Measurements from ENCODE around the gene CDH12.
"Not testable (repeated sequence)": the region's sequence is repeated elsewhere in the genome, so short reads cannot be mapped to it uniquely, and the experiment has no call there.

CDH12 gene

DNA sequence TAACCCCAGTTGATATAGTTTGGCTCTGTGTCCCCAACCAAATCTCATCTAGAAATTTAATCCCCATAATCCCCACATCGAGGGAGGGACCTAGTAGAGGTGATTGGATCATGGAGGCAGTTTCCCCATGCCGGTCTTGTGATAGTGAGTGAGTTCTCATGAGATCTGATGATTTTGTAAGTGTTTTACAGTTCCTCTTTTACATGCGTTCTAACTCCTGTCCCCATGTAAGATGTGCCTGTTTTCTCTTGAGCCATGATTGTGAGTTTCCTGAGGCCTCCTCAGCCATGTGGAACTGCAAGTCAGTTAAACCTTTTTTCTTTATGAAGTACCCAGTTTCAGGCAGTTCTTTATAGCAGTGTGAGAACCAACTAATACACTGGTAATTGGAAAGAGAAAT, 73.6 kb downstream of the CDH12 start:
- H3K9me3 ChIP-seq (ENCODE audit: control insufficient read depth, low read length) = no peaks in the 10 kb centered on the region
- no peaks in the 10 kb centered on the region for H3K27me3 ChIP-seq (ENCODE audit: control insufficient read depth, insufficient read depth, low read length, poor library complexity, severe bottlenecking)
- 89 to 93% methylated on average over 3 of the region's 3 CpGs for WGBS, 2 experiments
- H3K36me3 ChIP-seq (ENCODE audit: control insufficient read depth, insufficient read depth, low read length) = no peaks in the 10 kb centered on the region
- no peaks in the 10 kb centered on the region for H3K4me1 ChIP-seq (ENCODE audit: control insufficient read depth, insufficient read depth, low read length)
- H3K27ac ChIP-seq (ENCODE audit: insufficient read depth, low read depth, low read length, poor library complexity, severe bottlenecking) = no peak overlapping the region
- H3K4me3 ChIP-seq (ENCODE audit: insufficient read depth, low read depth, low read length) = no peak overlapping the region

- Histone ChIP-seq H3K4me1 (ENCODE audit: control insufficient read depth, insufficient read depth, low read length) (no peaks in the 10 kb centered on the region), H3K27me3 (ENCODE audit: control insufficient read depth, insufficient read depth, low read length, poor library complexity, severe bottlenecking) (no peaks in the 10 kb centered on the region), H3K9me3 (ENCODE audit: control insufficient read depth, low read length) (no peaks in the 10 kb centered on the region), H3K36me3 (ENCODE audit: control insufficient read depth, insufficient read depth, low read length) (no peaks in the 10 kb centered on the region), H3K4me3 (ENCODE audit: insufficient read depth, low read depth, low read length) (no peak overlapping the region), H3K27ac (ENCODE audit: insufficient read depth, low read depth, low read length, poor library complexity, severe bottlenecking) (no peak overlapping the region)
- 92 to 94% methylated on average over 5 to 6 of the region's 6 CpGs for WGBS, 2 experiments
These were observed 76.9 kb downstream of the CDH12 start for GRCh38 chr5:22776285-22776684.

DNA sequence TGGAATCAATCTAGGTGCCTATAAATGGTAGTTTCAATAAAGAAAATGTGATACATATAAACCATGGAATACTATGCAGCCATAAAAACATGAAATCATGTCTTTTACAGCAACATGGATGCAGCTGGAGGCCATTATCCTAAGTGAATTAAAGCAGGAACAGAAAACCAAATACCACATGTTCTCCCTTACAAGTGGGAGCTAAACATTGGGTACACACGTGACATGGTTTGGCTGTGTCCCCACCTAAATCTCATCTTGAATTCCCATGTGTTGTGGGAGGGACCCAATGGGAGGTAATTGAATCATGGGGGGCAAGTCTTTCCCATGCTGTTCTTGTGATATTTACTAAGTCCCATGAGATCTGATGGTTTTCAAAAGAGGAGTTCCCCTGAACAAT, 78.9 kb downstream of the CDH12 start:
- H3K27ac ChIP-seq (ENCODE audit: insufficient read depth, low read depth, low read length, poor library complexity, severe bottlenecking); H3K4me3 ChIP-seq (ENCODE audit: insufficient read depth, low read depth, low read length); H3K9me3 ChIP-seq (ENCODE audit: control insufficient read depth, low read length); H3K27me3 ChIP-seq (ENCODE audit: control insufficient read depth, insufficient read depth, low read length, poor library complexity, severe bottlenecking); H3K4me1 ChIP-seq (ENCODE audit: control insufficient read depth, insufficient read depth, low read length); H3K36me3 ChIP-seq (ENCODE audit: control insufficient read depth, insufficient read depth, low read length): not testable (repeated sequence)
- WGBS, 2 experiments = 100% methylated on average over 1 of the region's 1 CpG

GRCh38 chr5:22764736-22765135, 88.4 kb downstream of the CDH12 start:
- no peaks in the 10 kb centered on the region for H3K4me1 ChIP-seq (ENCODE audit: control insufficient read depth, insufficient read depth, low read length)
- no peak overlapping the region for H3K4me3 ChIP-seq (ENCODE audit: insufficient read depth, low read depth, low read length)
- no peaks in the 10 kb centered on the region for H3K27me3 ChIP-seq (ENCODE audit: control insufficient read depth, insufficient read depth, low read length, poor library complexity, severe bottlenecking)
- H3K27ac ChIP-seq (ENCODE audit: insufficient read depth, low read depth, low read length, poor library complexity, severe bottlenecking) = no peak overlapping the region
- no peaks in the 10 kb centered on the region for H3K36me3 ChIP-seq (ENCODE audit: control insufficient read depth, insufficient read depth, low read length)
- no peaks in the 10 kb centered on the region for H3K9me3 ChIP-seq (ENCODE audit: control insufficient read depth, low read length)
- WGBS, 2 experiments = 97 to 99% methylated on average over 3 to 4 of the region's 5 CpGs

DNA sequence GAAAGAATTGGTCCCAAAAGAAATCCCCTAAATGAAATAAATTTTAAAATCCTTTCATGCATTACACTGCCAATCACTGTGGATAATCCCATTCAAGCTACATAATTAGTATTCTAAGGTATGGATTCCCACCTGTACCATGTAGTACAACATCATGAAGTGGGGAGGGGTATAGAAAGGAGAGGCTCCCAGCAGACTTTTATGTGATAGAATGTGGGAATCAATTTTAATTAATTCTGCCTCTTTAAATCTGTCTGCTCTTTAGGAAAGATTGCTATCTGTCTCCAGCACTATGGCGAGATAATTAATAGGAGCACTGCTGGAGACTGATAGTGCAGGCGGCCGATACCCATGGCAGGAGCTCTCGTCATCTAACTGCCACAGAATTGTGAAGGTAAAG, 95.4 kb downstream of the CDH12 start:
- Histone ChIP-seq H3K4me1 (ENCODE audit: control insufficient read depth, insufficient read depth, low read length) (no peaks in the 10 kb centered on the region), H3K27me3 (ENCODE audit: control insufficient read depth, insufficient read depth, low read length, poor library complexity, severe bottlenecking) (no peaks in the 10 kb centered on the region), H3K9me3 (ENCODE audit: control insufficient read depth, low read length) (no peaks in the 10 kb centered on the region), H3K36me3 (ENCODE audit: control insufficient read depth, insufficient read depth, low read length) (no peaks in the 10 kb centered on the region), H3K4me3 (ENCODE audit: insufficient read depth, low read depth, low read length) (no peak overlapping the region), H3K27ac (ENCODE audit: insufficient read depth, low read depth, low read length, poor library complexity, severe bottlenecking) (no peak overlapping the region)
- 95 to 100% methylated on average over 3 to 4 of the region's 4 CpGs for WGBS, 2 experiments

- H3K4me3 ChIP-seq (ENCODE audit: insufficient read depth, low read depth, low read length) = no peak overlapping the region
- no peaks in the 10 kb centered on the region for H3K9me3 ChIP-seq (ENCODE audit: control insufficient read depth, low read length)
- no peak overlapping the region for H3K27ac ChIP-seq (ENCODE audit: insufficient read depth, low read depth, low read length, poor library complexity, severe bottlenecking)
- WGBS, 2 experiments = 96 to 97% methylated on average over 3 of the region's 3 CpGs
- no peaks in the 10 kb centered on the region for H3K27me3 ChIP-seq (ENCODE audit: control insufficient read depth, insufficient read depth, low read length, poor library complexity, severe bottlenecking)
- H3K4me1 ChIP-seq (ENCODE audit: control insufficient read depth, insufficient read depth, low read length) = no peaks in the 10 kb centered on the region
- no peaks in the 10 kb centered on the region for H3K36me3 ChIP-seq (ENCODE audit: control insufficient read depth, insufficient read depth, low read length)
These were observed 99.0 kb downstream of the CDH12 start for GRCh38 chr5:22754155-22754554.

- Histone ChIP-seq H3K4me1 (ENCODE audit: control insufficient read depth, insufficient read depth, low read length) (no peaks in the 10 kb centered on the region), H3K4me3 (ENCODE audit: insufficient read depth, low read depth, low read length) (no peak overlapping the region), H3K27me3 (ENCODE audit: control insufficient read depth, insufficient read depth, low read length, poor library complexity, severe bottlenecking) (no peaks in the 10 kb centered on the region), H3K27ac (ENCODE audit: insufficient read depth, low read depth, low read length, poor library complexity, severe bottlenecking) (no peak overlapping the region), H3K36me3 (ENCODE audit: control insufficient read depth, insufficient read depth, low read length) (no peaks in the 10 kb centered on the region), H3K9me3 (ENCODE audit: control insufficient read depth, low read length) (no peaks in the 10 kb centered on the region)
- WGBS, 2 experiments = 90 to 100% methylated on average over 1 to 2 of the region's 4 CpGs
These were observed 101.6 kb downstream of the CDH12 start for GRCh38 chr5:22751536-22751935.

- H3K9me3 ChIP-seq (ENCODE audit: control insufficient read depth, low read length) = no peaks in the 10 kb centered on the region
- no peak overlapping the region for H3K27ac ChIP-seq (ENCODE audit: insufficient read depth, low read depth, low read length, poor library complexity, severe bottlenecking)
- H3K27me3 ChIP-seq (ENCODE audit: control insufficient read depth, insufficient read depth, low read length, poor library complexity, severe bottlenecking) = no peaks in the 10 kb centered on the region
- no peaks in the 10 kb centered on the region for H3K36me3 ChIP-seq (ENCODE audit: control insufficient read depth, insufficient read depth, low read length)
- H3K4me1 ChIP-seq (ENCODE audit: control insufficient read depth, insufficient read depth, low read length) = no peaks in the 10 kb centered on the region
- H3K4me3 ChIP-seq (ENCODE audit: insufficient read depth, low read depth, low read length) = no peak overlapping the region
- WGBS, 2 experiments = no CpG with 5 or more reads among the region's 3 CpGs
These were observed 116.6 kb downstream of the CDH12 start for GRCh38 chr5:22736443-22737003.

- Histone ChIP-seq H3K36me3 (ENCODE audit: control insufficient read depth, insufficient read depth, low read length) (no peaks in the 10 kb centered on the region), H3K27ac (ENCODE audit: insufficient read depth, low read depth, low read length, poor library complexity, severe bottlenecking) (no peak overlapping the region), H3K4me3 (ENCODE audit: insufficient read depth, low read depth, low read length) (no peak overlapping the region), H3K9me3 (ENCODE audit: control insufficient read depth, low read length) (no peaks in the 10 kb centered on the region), H3K4me1 (ENCODE audit: control insufficient read depth, insufficient read depth, low read length) (no peaks in the 10 kb centered on the region), H3K27me3 (ENCODE audit: control insufficient read depth, insufficient read depth, low read length, poor library complexity, severe bottlenecking) (no peaks in the 10 kb centered on the region)
- WGBS, 2 experiments = no CpG with 5 or more reads among the region's 2 CpGs
These were observed 118.2 kb downstream of the CDH12 start for GRCh38 chr5:22734907-22735306.

DNA sequence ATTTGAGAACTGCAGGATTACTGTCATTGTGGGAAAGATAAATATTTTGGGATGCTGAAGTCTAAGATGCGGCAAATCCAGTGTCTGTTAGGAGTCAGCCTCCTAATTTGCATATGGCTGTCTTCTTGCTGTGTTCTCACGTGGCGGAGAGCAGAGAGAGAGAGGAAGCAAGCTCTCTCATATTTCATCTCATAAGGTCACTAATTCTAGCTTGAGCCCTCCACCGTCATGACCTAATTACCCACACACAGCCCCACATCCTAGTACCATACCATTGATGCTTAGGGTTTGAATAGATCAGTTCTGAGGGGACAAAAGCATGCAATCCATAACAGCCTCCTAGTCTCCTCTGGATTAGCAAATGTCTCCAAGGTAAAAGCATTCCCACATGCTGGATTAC, 124.5 kb downstream of the CDH12 start:
- no peaks in the 10 kb centered on the region for H3K9me3 ChIP-seq (ENCODE audit: control insufficient read depth, low read length)
- WGBS, 2 experiments = 61 to 85% methylated on average over 2 to 4 of the region's 4 CpGs
- H3K36me3 ChIP-seq (ENCODE audit: control insufficient read depth, insufficient read depth, low read length) = no peaks in the 10 kb centered on the region
- H3K27me3 ChIP-seq (ENCODE audit: control insufficient read depth, insufficient read depth, low read length, poor library complexity, severe bottlenecking) = no peaks in the 10 kb centered on the region
- no peaks in the 10 kb centered on the region for H3K4me1 ChIP-seq (ENCODE audit: control insufficient read depth, insufficient read depth, low read length)
- no peak overlapping the region for H3K4me3 ChIP-seq (ENCODE audit: insufficient read depth, low read depth, low read length)
- H3K27ac ChIP-seq (ENCODE audit: insufficient read depth, low read depth, low read length, poor library complexity, severe bottlenecking) = no peak overlapping the region

DNA sequence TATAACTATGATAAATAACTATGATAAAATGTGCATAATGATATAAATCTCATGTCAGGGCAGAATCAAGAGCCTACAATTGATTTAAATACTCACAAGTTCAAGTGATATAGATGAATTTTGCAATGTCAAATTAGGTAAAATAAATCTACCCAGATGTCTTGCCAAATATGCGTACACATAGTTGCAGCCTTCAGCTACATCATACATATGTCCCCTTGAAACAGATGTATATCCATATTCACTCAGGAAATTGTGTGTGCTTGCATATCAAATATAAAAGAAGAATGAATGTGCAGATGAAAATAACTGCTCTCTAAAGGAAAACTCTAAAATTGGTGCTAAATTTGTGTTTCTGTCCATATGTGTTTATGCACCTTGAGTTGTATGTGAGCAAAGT, 130.7 kb downstream of the CDH12 start:
- Histone ChIP-seq H3K36me3 (ENCODE audit: control insufficient read depth, insufficient read depth, low read length) (no peaks in the 10 kb centered on the region), H3K27ac (ENCODE audit: insufficient read depth, low read depth, low read length, poor library complexity, severe bottlenecking) (no peak overlapping the region), H3K4me3 (ENCODE audit: insufficient read depth, low read depth, low read length) (no peak overlapping the region), H3K27me3 (ENCODE audit: control insufficient read depth, insufficient read depth, low read length, poor library complexity, severe bottlenecking) (no peaks in the 10 kb centered on the region), H3K9me3 (ENCODE audit: control insufficient read depth, low read length) (no peaks in the 10 kb centered on the region), H3K4me1 (ENCODE audit: control insufficient read depth, insufficient read depth, low read length) (no peaks in the 10 kb centered on the region)
- 100% methylated on average over 1 of the region's 1 CpG; no CpG with 5 or more reads in 1 of the 2 experiments for WGBS, 2 experiments

Data from ectodermal cell (in vitro differentiated cells).